BLaER1 (cell line): ENCODE measurements around the gene KAT6B.
"Not testable (repeated sequence)": the region's sequence is repeated elsewhere in the genome, so short reads cannot be mapped to it uniquely, and the experiment has no call there.

ENCODE experiments used
- H3K27ac ChIP-seq: shearing (Covaris generic); formaldehyde crosslinking; 2 replicates; pipeline ENCODE4 v1.8.1; 2022
- H3K27me3 ChIP-seq: shearing (Covaris generic); formaldehyde crosslinking; 2 replicates; pipeline ENCODE4 v1.8.1; 2022
- H3K36me3 ChIP-seq: shearing (Covaris generic); formaldehyde crosslinking; 2 replicates; pipeline ENCODE4 v1.8.1; 2022
- H3K4me1 ChIP-seq: shearing (Covaris generic); formaldehyde crosslinking; 2 replicates; pipeline ENCODE4 v1.8.1; 2022
- H3K4me2 ChIP-seq: shearing (Covaris generic); formaldehyde crosslinking; 2 replicates; pipeline ENCODE4 v1.8.1; 2022
- H3K4me3 ChIP-seq: shearing (Covaris generic); formaldehyde crosslinking; 2 replicates; pipeline ENCODE4 v1.8.1; 2022
- H3K9ac ChIP-seq: shearing (Covaris generic); formaldehyde crosslinking; 2 replicates; pipeline ENCODE4 v1.8.1; 2022
- H3K9me3 ChIP-seq: shearing (Covaris generic); formaldehyde crosslinking; 2 replicates; pipeline ENCODE4 v1.8.1; 2022
- H4K20me1 ChIP-seq: shearing (Covaris generic); formaldehyde crosslinking; 2 replicates; pipeline ENCODE4 v1.8.1; 2022
- Cebpa-rat ChIP-seq: shearing (Covaris generic); IDR thresholded peaks from 2 replicates; pipeline ENCODE4 v1.8.1; 2022

KAT6B gene

DNA sequence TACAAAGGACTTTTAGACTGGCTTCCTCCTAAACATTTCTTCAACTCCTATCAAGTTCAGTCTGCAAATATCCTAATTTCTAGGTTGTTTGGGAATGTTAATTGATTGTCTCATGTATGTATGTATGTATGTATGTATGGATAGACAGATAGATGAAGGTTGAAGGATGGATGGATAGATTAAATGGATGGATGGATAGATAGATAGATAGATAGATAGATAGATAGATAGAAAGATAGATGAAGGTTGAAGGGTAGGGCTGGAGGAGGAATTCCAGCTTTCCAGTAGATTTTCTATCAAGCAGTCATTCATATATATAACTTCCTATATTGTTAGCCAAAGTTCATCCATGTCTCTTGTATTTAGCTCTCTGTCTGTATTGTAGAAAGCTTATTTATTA, 85.8 kb downstream of the KAT6B start:
- peaks cover 11% of the 10 kb centered on the region for H3K36me3 ChIP-seq
- H3K9me3 ChIP-seq, result peaks cover 9% of the 10 kb centered on the region; the same call in 1 of the 2 replicates
- H3K4me2 ChIP-seq, result no peak overlapping the region
- peaks cover 57% of the 10 kb centered on the region for H4K20me1 ChIP-seq
- no peak for TF ChIP-seq Cebpa-rat
- H3K27ac ChIP-seq, result no peak overlapping the region
- H3K27me3 ChIP-seq, result no peaks in the 10 kb centered on the region
- no peak overlapping the region for H3K4me3 ChIP-seq
- peaks cover 39% of the 10 kb centered on the region for H3K4me1 ChIP-seq
- H3K9ac ChIP-seq, result no peak overlapping the region

DNA sequence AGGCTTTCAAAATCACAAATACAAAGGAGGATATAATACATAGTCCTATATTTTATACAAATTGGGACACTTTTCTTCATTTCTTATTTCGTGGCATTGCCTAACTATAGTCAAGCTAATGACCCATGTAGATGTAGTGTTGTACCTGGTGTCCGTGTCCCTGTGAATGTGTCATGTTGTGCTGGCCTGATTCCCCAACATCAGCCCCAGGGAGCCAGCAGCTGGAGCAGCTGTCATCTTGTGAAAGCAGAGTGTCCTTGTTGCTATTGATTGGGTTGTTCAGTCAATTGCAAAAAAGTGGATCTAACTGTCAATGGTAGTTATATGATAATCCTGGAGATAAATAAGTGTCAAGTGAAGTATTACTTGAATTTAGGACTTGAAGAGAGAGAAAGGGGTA, 86.3 kb downstream of the KAT6B start:
- Histone ChIP-seq H4K20me1 (peaks cover 52% of the 10 kb centered on the region), H3K9me3 (peaks cover 9% of the 10 kb centered on the region; the same call in 1 of the 2 replicates), H3K36me3 (peaks cover 7% of the 10 kb centered on the region), H3K9ac (no peak overlapping the region), H3K4me2 (0 out of 2 replicates have a peak overlapping the region, but pooled peaks have one; percentile 21), H3K27me3 (no peaks in the 10 kb centered on the region), H3K27ac (no peak overlapping the region), H3K4me1 (peaks cover 39% of the 10 kb centered on the region), H3K4me3 (no peak overlapping the region)
- no peak for TF ChIP-seq Cebpa-rat

DNA sequence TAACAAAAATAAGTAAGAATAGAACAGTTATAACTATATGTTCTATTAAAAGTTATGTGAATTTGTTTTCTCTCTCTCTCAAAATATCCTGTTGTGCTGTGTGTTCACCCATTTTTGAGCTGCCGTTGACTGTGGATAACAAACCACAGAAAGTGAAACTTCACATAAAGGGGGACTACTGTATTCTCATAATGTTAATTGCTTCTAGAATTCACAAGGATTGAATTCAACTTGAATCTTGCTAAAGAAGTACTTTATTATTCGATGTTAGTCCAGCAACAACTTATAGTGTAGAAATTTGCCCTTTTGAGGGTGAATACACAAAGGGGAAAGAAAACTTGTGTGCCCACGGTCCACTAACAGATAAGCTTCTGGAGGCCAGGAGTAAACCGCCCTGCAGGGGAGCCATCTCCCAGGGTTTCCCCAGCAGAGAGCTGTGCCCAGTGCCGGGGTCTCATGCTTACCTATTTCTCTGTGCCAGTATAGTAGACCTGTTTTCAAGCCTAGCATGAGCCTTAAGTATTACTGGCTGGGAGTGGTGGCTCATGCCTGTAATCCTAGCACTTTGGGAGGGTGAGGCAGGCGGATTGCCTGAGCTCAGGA, 87.1 kb downstream of the KAT6B start:
- no peak overlapping the region for H3K9ac ChIP-seq
- H3K27ac ChIP-seq, result no peak overlapping the region
- peaks cover 3% of the 10 kb centered on the region; the same call in 1 of the 2 replicates for H3K36me3 ChIP-seq
- H3K9me3 ChIP-seq, result peaks cover 7% of the 10 kb centered on the region
- no peak overlapping the region for H3K4me3 ChIP-seq
- no peak for TF ChIP-seq Cebpa-rat
- H3K27me3 ChIP-seq, result no peaks in the 10 kb centered on the region
- peaks cover 39% of the 10 kb centered on the region for H3K4me1 ChIP-seq
- peaks cover 45% of the 10 kb centered on the region for H4K20me1 ChIP-seq
- 0 out of 2 replicates have a peak overlapping the region, but pooled peaks have one; percentile 21 for H3K4me2 ChIP-seq

DNA sequence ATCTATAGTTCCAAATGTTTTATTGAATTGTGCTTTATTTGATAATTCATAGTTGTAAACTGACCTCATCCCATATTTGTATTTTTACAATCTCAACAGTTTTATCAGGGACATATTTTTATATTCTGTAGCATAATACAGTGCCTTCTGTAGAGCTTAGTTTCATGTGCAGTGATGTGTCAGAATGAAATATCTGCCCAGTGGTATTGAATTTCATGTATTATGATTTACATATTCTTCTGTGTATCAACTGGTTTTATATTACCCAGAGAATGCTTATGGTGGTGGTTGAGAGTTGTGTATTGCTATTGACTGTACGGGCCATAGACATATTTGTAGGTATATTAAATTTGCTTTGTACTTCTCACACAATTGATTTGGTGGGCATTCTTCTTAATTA, 89.9 kb downstream of the KAT6B start:
- H3K9me3 ChIP-seq, result peaks cover 30% of the 10 kb centered on the region
- H3K9ac ChIP-seq, result no peak overlapping the region
- TF ChIP-seq Cebpa-rat, result no peak
- H3K27me3 ChIP-seq, result no peaks in the 10 kb centered on the region
- H3K36me3 ChIP-seq, result peaks cover 14% of the 10 kb centered on the region
- H3K4me1 ChIP-seq, result peaks cover 12% of the 10 kb centered on the region
- no peak overlapping the region for H3K27ac ChIP-seq
- no peak overlapping the region for H3K4me3 ChIP-seq
- no peak overlapping the region for H3K4me2 ChIP-seq
- peaks cover 24% of the 10 kb centered on the region for H4K20me1 ChIP-seq

DNA sequence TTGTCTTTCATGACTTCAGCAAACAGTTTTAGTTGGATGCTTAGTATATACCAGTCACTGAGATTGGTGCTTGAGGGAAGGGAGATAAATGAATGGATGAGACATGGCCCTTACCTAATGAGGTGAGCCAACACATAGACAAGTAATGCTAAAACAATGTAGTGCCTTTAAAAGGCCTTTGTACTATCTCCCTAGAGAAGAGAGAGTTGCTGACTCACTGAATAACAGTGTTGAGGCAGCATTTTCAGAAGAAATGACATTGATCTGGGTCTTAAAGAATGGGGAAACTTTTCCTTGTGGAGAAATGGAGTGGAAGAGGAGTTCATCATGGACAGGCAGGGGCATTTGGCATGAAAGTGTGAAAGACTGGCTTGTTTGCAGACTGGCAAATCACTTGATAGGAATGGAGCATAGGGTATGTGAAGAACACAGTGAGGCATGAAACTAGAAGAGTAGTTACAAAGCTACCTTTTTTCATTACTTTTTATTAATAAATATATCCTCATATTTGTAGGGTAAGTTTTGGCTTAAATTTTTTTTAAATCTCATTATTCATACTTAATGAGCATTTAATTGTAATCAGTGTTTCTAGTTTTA, 91.2 kb downstream of the KAT6B start:
- Histone ChIP-seq H3K4me1 (peaks cover 10% of the 10 kb centered on the region), H4K20me1 (peaks cover 35% of the 10 kb centered on the region; the same call in 1 of the 2 replicates), H3K4me2 (no peak overlapping the region), H3K36me3 (peaks cover 14% of the 10 kb centered on the region), H3K9ac (no peak overlapping the region), H3K27me3 (no peaks in the 10 kb centered on the region), H3K9me3 (peaks cover 30% of the 10 kb centered on the region), H3K4me3 (no peak overlapping the region), H3K27ac (no peak overlapping the region)
- no peak for TF ChIP-seq Cebpa-rat

DNA sequence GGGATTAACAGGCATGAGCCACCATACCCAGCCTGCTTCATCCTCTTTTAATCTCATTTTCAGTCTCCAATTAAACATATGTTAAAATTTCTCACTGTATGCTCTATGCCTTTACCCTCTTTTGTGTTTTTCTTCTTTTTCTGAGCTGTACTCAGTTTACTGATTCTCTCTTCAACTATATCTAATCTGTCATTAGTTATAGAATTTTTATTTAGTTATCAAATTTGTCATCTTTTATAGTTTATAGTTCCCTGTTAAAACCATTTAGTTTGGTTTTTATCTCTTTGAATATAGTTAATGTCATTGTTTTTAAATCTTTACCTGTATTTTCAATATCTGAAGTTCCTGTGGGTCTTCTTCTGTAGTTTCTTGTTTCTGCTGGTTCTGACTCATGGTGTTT, 93.3 kb downstream of the KAT6B start:
- H3K4me1 ChIP-seq, result no peaks in the 10 kb centered on the region
- H3K36me3 ChIP-seq, result peaks cover 14% of the 10 kb centered on the region
- no peaks in the 10 kb centered on the region for H3K27me3 ChIP-seq
- peaks cover 30% of the 10 kb centered on the region for H3K9me3 ChIP-seq
- no peak overlapping the region for H3K4me3 ChIP-seq
- TF ChIP-seq Cebpa-rat, result no peak
- H4K20me1 ChIP-seq, result peaks cover 47% of the 10 kb centered on the region; the same call in 1 of the 2 replicates
- no peak overlapping the region for H3K27ac ChIP-seq
- H3K9ac ChIP-seq, result no peak overlapping the region
- H3K4me2 ChIP-seq, result no peak overlapping the region

DNA sequence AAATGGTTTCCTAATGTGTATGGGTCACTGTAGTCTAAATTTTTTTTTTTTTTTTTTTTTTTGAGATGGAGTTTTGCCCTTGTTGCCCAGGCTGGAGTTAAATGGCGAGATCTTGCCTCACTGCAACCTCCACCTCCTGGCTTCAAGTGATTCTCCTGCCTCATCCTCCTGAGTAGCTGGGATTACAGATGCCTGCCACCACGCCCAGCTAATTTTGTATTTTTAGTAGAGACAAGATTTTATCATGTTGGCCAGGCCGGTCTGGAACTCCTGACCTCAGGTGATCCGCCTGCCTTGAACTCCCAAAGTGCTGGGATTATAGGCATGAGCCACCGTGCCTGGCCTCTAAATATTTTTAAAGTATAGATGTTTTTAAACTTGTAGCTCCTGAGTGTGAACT, 94.7 kb downstream of the KAT6B start:
- H3K27me3 ChIP-seq, H3K4me1 ChIP-seq, H3K4me2 ChIP-seq, H3K9ac ChIP-seq, H3K27ac ChIP-seq, H3K4me3 ChIP-seq: not testable (repeated sequence)
- Histone ChIP-seq H4K20me1 (peaks cover 44% of the 10 kb centered on the region), H3K36me3 (peaks cover 18% of the 10 kb centered on the region), H3K9me3 (peaks cover 30% of the 10 kb centered on the region)

DNA sequence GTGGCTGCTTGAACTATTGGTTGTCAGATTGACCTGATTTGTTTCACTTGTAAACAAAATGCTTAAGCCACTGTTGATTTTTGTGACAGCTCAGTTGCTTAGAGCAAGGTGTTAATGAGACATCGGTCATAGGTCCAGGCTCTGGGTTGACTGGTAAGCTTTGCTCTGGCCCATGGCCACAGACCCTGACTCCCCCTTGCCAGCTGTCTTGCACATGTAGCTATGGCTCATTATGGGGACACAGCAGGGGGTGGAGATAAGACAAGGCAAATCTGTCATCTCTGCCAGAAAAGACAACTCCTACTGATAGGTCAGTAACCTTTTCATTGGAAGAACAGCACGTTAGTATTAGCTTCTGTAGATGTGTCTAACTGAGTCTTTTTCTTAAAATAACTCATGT, 95.3 kb downstream of the KAT6B start:
- H3K4me2 ChIP-seq, result no peak overlapping the region
- no peak overlapping the region for H3K9ac ChIP-seq
- H3K27me3 ChIP-seq, result no peaks in the 10 kb centered on the region
- TF ChIP-seq Cebpa-rat, result no peak
- peaks cover 18% of the 10 kb centered on the region for H3K36me3 ChIP-seq
- no peak overlapping the region for H3K27ac ChIP-seq
- no peaks in the 10 kb centered on the region for H3K4me1 ChIP-seq
- no peak overlapping the region for H3K4me3 ChIP-seq
- peaks cover 28% of the 10 kb centered on the region for H3K9me3 ChIP-seq
- peaks cover 50% of the 10 kb centered on the region for H4K20me1 ChIP-seq

DNA sequence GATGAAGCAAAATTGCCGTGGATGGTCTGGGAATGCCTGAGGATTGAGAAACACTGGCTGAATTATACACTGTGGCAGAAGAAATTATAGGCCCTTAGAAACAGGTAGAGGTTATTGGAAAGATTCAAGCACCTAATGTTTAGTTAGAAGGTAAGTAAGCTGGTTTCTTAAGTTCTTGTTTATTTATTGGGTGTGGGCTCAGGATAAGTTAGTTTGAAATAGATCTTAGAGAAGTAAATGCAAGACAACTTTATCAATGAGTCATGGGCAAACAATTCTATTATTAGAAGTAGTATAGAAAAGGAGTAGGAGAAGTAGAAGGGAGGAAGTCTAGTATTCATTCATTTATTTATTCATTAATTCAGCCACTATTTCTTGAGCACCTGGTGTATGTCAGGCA, 96.5 kb downstream of the KAT6B start:
- Histone ChIP-seq H4K20me1 (peaks cover 62% of the 10 kb centered on the region), H3K27me3 (no peaks in the 10 kb centered on the region), H3K9ac (no peak overlapping the region), H3K4me1 (no peaks in the 10 kb centered on the region), H3K4me2 (no peak overlapping the region), H3K4me3 (no peak overlapping the region), H3K9me3 (peaks cover 26% of the 10 kb centered on the region), H3K36me3 (peaks cover 18% of the 10 kb centered on the region), H3K27ac (no peak overlapping the region)
- no peak for TF ChIP-seq Cebpa-rat

DNA sequence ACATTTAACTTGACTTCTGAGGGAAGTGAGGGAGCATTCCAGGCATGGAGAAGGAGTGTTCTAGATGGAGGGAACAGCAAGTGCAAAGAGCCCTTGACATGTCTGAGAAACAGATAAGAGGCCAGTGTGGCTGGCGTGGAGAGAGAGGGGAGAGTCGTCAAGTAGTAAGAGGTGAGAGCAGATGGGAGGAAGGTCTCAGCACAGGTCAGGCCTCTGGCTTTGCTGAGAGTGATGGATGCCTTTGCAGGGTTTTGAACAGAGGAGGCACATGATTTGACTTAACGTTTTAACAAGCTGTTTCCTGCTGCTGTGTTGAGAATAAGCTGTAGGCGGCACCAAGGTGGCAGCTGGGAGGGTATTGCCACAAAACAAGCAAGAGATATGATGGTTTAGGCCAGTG, 97.2 kb downstream of the KAT6B start:
- Histone ChIP-seq H3K4me3 (no peak overlapping the region), H3K4me1 (no peaks in the 10 kb centered on the region), H3K27me3 (no peaks in the 10 kb centered on the region), H3K4me2 (no peak overlapping the region), H3K9me3 (peaks cover 22% of the 10 kb centered on the region), H3K9ac (no peak overlapping the region), H4K20me1 (peaks cover 69% of the 10 kb centered on the region), H3K27ac (no peak overlapping the region), H3K36me3 (peaks cover 15% of the 10 kb centered on the region)
- no peak for TF ChIP-seq Cebpa-rat
